Spleen (tissue), 13 donors: ENCODE results near the gene GCFC2. TPM values are rescaled to one million over a fixed set of nuclear protein-coding genes. Genes with fewer than 3 reads are reported as not detected.

Experiments used
- DNase-seq: peaks from one replicate; pipeline ENCODE4 v3.0.0-alpha.2; 2020
- H3K27ac ChIP-seq, 8 donors: fragments of 200-600 bp; sonication (generic) in 7 of 8; 1 replicate in 4 of 8; 2 replicates in 4 of 8; pipeline versions ENCODE4 v1.5.0 to v1.8.0; 2016 to 2021; ENCODE audit warnings: inconsistent platforms in 4 of 8, mild to moderate bottlenecking in 4 of 8, moderate library complexity in 1 of 8
- H3K27me3 ChIP-seq, 7 donors: fragments of 200-600 bp; sonication (generic) in 6 of 7; replicated peaks in 1 of 7; 1 replicate in 4 of 7; 2 replicates in 3 of 7; pipeline versions ENCODE4 v1.5.0 to v1.8.0; 2016 to 2021; ENCODE audit warnings: inconsistent platforms in 3 of 7, mild to moderate bottlenecking in 1 of 7
- H3K36me3 ChIP-seq, 6 donors: fragments of 200-600 bp; sonication (generic) in 5 of 6; 1 replicate in 4 of 6; 2 replicates in 2 of 6; pipeline versions ENCODE4 v1.5.0 to v1.8.0; 2016 to 2021; ENCODE audit warnings: inconsistent platforms in 2 of 6
- H3K4me1 ChIP-seq, 6 donors: fragments of 200-600 bp; sonication (generic) in 5 of 6; 1 replicate in 3 of 6; 2 replicates in 3 of 6; pipeline versions ENCODE4 v1.5.0 to v1.8.0; 2016 to 2021; ENCODE audit warnings: inconsistent platforms in 3 of 6
- H3K4me3 ChIP-seq, 8 donors: fragments of 200-600 bp; sonication (generic) in 7 of 8; 1 replicate in 4 of 8; 2 replicates in 4 of 8; pipeline versions ENCODE4 v1.5.0 to v1.8.0; 2016 to 2021; ENCODE audit warnings: inconsistent platforms in 4 of 8, mild to moderate bottlenecking in 4 of 8, moderate library complexity in 2 of 8
- H3K9me3 ChIP-seq, 8 donors: fragments of 200-600 bp; sonication (generic) in 7 of 8; 1 replicate in 4 of 8; 2 replicates in 4 of 8; pipeline versions ENCODE4 v1.5.0 to v1.8.0; 2016 to 2021; ENCODE audit warnings: inconsistent platforms in 4 of 8
- POLR2A ChIP-seq, 3 donors: fragments of 450-650 bp; IDR thresholded peaks; one replicate each; pipeline ENCODE4 v1.5.1; 2017; ENCODE audit warnings: antibody characterized with exemption in 3 of 3, mild to moderate bottlenecking in 1 of 3
- POLR2AphosphoS5 ChIP-seq, 3 donors: sonication (generic); formaldehyde crosslinking; IDR thresholded peaks; one replicate each; pipeline ENCODE4 v1.5.1; 2017; ENCODE audit warnings: antibody characterized with exemption in 3 of 3
- WGBS, 5 donors: extraction: QIAGEN DNeasy Blood & Tissue Kit in 3 of 5; methylation state at CpG; one replicate each; pipeline versions ENCODE4 v1.1.5 to v1.1.7; 2013 to 2018; 5-methylcytosine and 5-hydroxymethylcytosine counted together
- intact Hi-C: fragments of 100-400 bp; cut with DNase I; formaldehyde crosslinking; loops from one replicate; pipeline ENCODE4 v1.15.0; 2023; ENCODE audit warnings: low total_unique reads
- long read RNA-seq, 2 donors: transcript quantifications; one replicate each; lab custom pipeline, GENCODE V29; 2026
- polyA plus RNA-seq, 3 donors: library from polyadenylated mRNA; stranded (reverse); fragments of 200-250 nt; gene quantifications; one replicate each; pipeline ENCODE4 v1.2.1, GENCODE V29; 2013
- total RNA-seq, 7 donors: library from RNA; depleted of rRNA in 3 of 7; stranded (reverse); fragments of >200 nt in 3 of 7; fragmentation: NEBNext Ultra II Directional in 4 of 7; extraction: Animal tissue kit (Norgen Biotek cat#: 25700) in 4 of 7; gene quantifications; one replicate each; pipeline versions ENCODE4 v1.1.0 to v1.2.1, GENCODE V29; 2016 to 2021
- TF ChIP-seq, protein P1 (sequence below), 11 experiments: fragments of 200-600 bp in 7 of 11; fragments of 450-650 bp in 4 of 11; sonication (generic) in 4 of 11; IDR thresholded peaks in 8 of 11; conservative IDR thresholded peaks in 3 of 11; 1 replicate in 7 of 11; 2 replicates in 4 of 11; pipeline versions ENCODE4 v1.4.0 to v1.8.0; 2016 to 2021; ENCODE audit warnings: antibody characterized with exemption in 11 of 11, inconsistent platforms in 4 of 11, mild to moderate bottlenecking in 1 of 11
- donor health status: healthy with polysubstance abuse.
- donor health status: DM: no; HTN: no; CAD: no; lungs with moderate emphysema.
- donor health status: DM: no; HTN: no; CAD: no.
- donor health status: Bipolar disorder and iron deficiency.
- donor health status: healthy.
- donor health status: DM: no; HTN: no; CAD: no.
- donor health status: DM: yes; HTN: yes; CAD: no.

Gene GCFC2
- total RNA-seq: 10 to 100 TPM; 13.1 to 26.2 (median 20.8) TPM
- 10 to 100 TPM; 19.6 to 27.7 (median 20.2) TPM for polyA plus RNA-seq
- long read RNA-seq, donor 1, full-length matches to known transcripts: 1 of 1 reads
- long read RNA-seq, donor 1, partial matches to known transcripts: 0 of 1 reads
- long read RNA-seq, donor 1, other reads (novel, unspliced or antisense): 0 of 1 reads
- long read RNA-seq, donor 2, full-length matches to known transcripts: 2 of 2 reads
- long read RNA-seq, donor 2, partial matches to known transcripts: 0 of 2 reads
- long read RNA-seq, donor 2, other reads (novel, unspliced or antisense): 0 of 2 reads

DNA sequence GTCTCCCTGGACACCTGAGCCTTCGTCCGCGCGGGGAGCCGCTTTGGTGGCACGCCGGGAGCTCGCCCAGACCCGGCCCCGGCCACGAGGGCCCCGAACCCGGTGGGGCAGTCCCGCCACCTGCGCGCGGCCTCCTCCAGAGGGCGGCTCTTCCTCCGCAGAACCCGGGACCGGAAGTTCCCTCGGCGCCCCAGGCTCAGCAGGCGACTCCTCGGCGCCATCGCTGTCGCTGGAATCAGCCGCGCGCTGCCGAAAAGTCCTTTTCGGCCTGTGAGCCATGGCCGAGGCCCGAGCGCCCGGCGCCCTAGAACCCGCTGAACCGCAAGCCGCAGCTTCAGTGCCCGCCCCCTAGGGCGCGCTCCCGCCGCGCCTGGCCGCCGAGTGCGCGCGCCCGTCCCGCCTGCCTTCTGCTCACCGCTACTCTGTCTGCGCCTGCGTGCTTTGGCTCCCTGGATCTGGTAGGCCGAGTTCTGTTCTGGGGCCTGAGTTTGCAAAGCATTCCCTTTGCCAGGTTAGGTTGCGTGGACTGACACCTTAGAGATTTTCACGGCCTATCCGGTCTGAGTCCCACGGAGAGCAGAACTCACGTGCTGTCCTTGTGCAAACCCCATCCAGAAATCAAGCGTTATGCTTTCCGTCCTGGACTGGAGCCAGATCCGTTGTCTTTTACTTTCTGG, at the start of gene GCFC2:
Gene GCFC2 (minus strand): TSS at position 339 of the 677 bp plus-strand sequence. CDS start 60 bp downstream, at position 279.
- Histone ChIP-seq H3K27me3 (no peaks in the 10 kb centered on the region), H3K4me1 (peaks cover 9 to 42% (median 25%) of the 10 kb centered on the region in 6 donors), H3K36me3 (peaks cover 0 to 9% (median 3%) of the 10 kb centered on the region in 6 donors), H3K4me3 (peak within 1 kb of the TSS; percentile 50 to 80 (median 64)), H3K9me3 (no peaks in the 10 kb centered on the region), H3K27ac (peak within 1 kb of the TSS; percentile 90 to 95 (median 94))
- DNase-seq: peak; percentile 95
- 2 to 13% (median 2%) methylated on average over 21 to 66 of the region's 66 CpGs for WGBS, 5 donors
- intact Hi-C loops: no loop called here
- peak; percentile 74 to 87 (median 87) for TF ChIP-seq POLR2AphosphoS5 (IDR thresholded peaks at IDR 0.05)
- TF ChIP-seq, protein P1, sequence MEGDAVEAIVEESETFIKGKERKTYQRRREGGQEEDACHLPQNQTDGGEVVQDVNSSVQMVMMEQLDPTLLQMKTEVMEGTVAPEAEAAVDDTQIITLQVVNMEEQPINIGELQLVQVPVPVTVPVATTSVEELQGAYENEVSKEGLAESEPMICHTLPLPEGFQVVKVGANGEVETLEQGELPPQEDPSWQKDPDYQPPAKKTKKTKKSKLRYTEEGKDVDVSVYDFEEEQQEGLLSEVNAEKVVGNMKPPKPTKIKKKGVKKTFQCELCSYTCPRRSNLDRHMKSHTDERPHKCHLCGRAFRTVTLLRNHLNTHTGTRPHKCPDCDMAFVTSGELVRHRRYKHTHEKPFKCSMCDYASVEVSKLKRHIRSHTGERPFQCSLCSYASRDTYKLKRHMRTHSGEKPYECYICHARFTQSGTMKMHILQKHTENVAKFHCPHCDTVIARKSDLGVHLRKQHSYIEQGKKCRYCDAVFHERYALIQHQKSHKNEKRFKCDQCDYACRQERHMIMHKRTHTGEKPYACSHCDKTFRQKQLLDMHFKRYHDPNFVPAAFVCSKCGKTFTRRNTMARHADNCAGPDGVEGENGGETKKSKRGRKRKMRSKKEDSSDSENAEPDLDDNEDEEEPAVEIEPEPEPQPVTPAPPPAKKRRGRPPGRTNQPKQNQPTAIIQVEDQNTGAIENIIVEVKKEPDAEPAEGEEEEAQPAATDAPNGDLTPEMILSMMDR (IDR thresholded peaks at IDR 0.05 in 8 of 11, conservative IDR thresholded peaks at IDR 0.05 in 3 of 11): peak in 9 of 11 experiments; percentile 24 to 65 (median 51)
- TF ChIP-seq POLR2A (IDR thresholded peaks at IDR 0.05): no peak

DNA sequence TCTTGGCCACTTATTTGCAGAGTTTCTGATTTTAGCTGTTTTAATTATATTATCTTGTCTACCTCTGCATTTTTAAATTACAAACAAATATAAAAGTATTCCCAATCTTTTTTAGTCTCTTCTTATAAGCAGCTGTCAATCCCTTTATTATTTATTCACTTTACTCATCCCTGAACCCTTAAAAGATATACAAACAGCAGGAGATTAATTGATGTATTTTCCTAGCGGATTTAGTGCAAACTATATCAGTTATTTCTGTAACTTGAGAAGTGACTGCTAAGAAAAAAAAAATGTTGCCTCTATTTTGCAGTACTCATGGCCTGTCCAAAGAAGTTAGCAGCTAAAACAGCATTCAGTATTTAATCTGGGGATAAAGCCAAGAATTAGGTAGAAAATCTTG, 42.1 kb upstream of the GCFC2 start:
- Histone ChIP-seq H3K36me3 (no peaks in the 10 kb centered on the region), H3K27me3 (no peaks in the 10 kb centered on the region), H3K9me3 (no peaks in the 10 kb centered on the region), H3K4me1 (no peaks in the 10 kb centered on the region), H3K27ac (no peak overlapping the region), H3K4me3 (no peak overlapping the region)
- intact Hi-C loops: no loop called here
- TF ChIP-seq, protein P1 (IDR thresholded peaks at IDR 0.05 in 8 of 11, conservative IDR thresholded peaks at IDR 0.05 in 3 of 11): no peak
- TF ChIP-seq POLR2A (IDR thresholded peaks at IDR 0.05) (no peak), POLR2AphosphoS5 (IDR thresholded peaks at IDR 0.05) (no peak)
- 50 to 80% (median 70%) methylated on average over 1 of the region's 1 CpG for WGBS, 5 donors
- DNase-seq: no peak

DNA sequence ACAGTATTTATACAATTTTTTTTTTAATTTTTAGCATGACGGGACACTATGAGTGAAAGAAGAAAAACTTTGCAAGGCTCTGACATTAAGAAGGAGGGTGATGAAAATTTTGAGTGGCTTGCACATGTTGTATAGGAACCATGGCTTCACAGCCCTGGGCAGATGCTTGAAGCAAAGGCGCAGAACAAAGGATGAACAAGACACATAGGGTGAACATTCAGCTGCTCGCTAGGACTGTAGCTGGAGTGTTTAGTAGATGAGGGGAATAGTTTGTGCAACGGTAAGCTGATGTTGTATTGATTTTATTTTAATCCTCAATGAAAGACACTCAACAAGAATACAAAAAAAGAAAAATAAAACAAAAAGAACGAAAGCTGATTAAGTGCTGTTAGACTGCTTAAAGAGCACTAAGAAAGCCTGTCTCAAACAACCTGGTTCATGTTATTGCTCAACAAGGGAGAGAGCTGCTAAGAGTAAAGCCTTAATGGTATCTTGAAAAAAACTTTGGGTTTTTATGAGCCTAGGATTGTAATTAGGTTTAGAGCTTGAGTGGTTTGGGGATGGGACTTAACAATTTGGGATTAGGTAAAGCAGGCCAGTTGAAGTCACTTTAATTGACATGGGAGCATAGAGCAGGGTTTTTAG, 41.2 kb upstream of the GCFC2 start:
- H3K27ac ChIP-seq: no peak overlapping the region
- no peaks in the 10 kb centered on the region for H3K36me3 ChIP-seq
- DNase-seq: no peak
- no peak overlapping the region for H3K4me3 ChIP-seq
- TF ChIP-seq, protein P1 (IDR thresholded peaks at IDR 0.05 in 8 of 11, conservative IDR thresholded peaks at IDR 0.05 in 3 of 11): no peak
- no peak for TF ChIP-seq POLR2AphosphoS5 (IDR thresholded peaks at IDR 0.05)
- no peak for TF ChIP-seq POLR2A (IDR thresholded peaks at IDR 0.05)
- H3K9me3 ChIP-seq: no peaks in the 10 kb centered on the region
- intact Hi-C loops: no loop called here
- no peaks in the 10 kb centered on the region for H3K4me1 ChIP-seq
- no peaks in the 10 kb centered on the region for H3K27me3 ChIP-seq
- 84 to 88% (median 86%) methylated on average over 5 of the region's 5 CpGs for WGBS, 5 donors

DNA sequence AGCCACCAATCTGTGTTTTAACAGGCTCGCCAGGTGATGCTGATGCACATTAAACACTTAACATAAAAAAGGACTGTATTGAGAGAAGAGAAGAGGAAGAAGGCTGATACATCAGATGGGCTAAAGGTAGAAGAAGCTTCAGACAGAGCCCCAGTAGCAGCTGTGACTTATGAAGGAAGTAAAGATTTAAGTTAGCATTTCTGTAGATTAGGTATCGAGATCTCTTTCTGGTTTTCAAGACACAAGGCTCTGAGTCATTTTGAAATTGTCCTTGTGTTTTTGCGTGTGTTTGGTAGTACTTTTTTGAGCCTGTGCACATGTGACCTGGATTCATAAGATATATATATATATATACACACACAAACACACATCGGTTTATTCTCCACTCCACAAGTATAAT, 40.6 kb upstream of the GCFC2 start:
- Histone ChIP-seq H3K4me3 (no peak overlapping the region), H3K9me3 (no peaks in the 10 kb centered on the region), H3K27ac (no peak overlapping the region), H3K4me1 (no peaks in the 10 kb centered on the region), H3K27me3 (no peaks in the 10 kb centered on the region), H3K36me3 (no peaks in the 10 kb centered on the region)
- DNase-seq: no peak
- TF ChIP-seq POLR2AphosphoS5 (IDR thresholded peaks at IDR 0.05): no peak
- TF ChIP-seq, protein P1 (IDR thresholded peaks at IDR 0.05 in 8 of 11, conservative IDR thresholded peaks at IDR 0.05 in 3 of 11): no peak
- no peak for TF ChIP-seq POLR2A (IDR thresholded peaks at IDR 0.05)
- WGBS, 5 donors: 68 to 91% (median 84%) methylated on average over 4 of the region's 4 CpGs
- intact Hi-C loops: no loop called here
